ENCODE results near the gene ABHD17A. TPM values are rescaled to one million over a fixed set of nuclear protein-coding genes. Genes with fewer than 3 reads are reported as not detected.
A peak's percentile ranks its signal among the peaks of the same experiment; 100 is the strongest.

Gene ABHD17A
- total and polyA plus RNA-seq, 9 of the 15 experiments (the other 6 are each of a cell fraction or from before 2014, with no cell fraction given), result 0.04 to 135 (median 21.8) TPM; not detected in 1

GRCh38 chr19:1905110-1905862, 20.0 kb upstream of the ABHD17A start, which contains the start of the genes ADAT3 and SCAMP4 (continued):
- peak; percentile 60 for TF ChIP-seq E2F8 (IDR thresholded peaks at IDR 0.05; ENCODE audit: low read depth, partially characterized antibody)
- TF ChIP-seq RREB1 (CRISPR knock-in tag; IDR thresholded peaks at IDR 0.05), result no peak
- TF ChIP-seq HBP1 (CRISPR knock-in tag; IDR thresholded peaks at IDR 0.05), result no peak
- peak; percentile 14 for TF ChIP-seq HNRNPLL (IDR thresholded peaks at IDR 0.05; ENCODE audit: low read depth, low read length, poor library complexity, severe bottlenecking)
- peak; percentile 20 for TF ChIP-seq SAP30 (IDR thresholded peaks at IDR 0.05; ENCODE audit: borderline replicate concordance, insufficient read depth, low read depth, low read length, poor library complexity, severe bottlenecking)
- no peak for TF ChIP-seq ZNF609 (CRISPR knock-in tag; IDR thresholded peaks at IDR 0.05; ENCODE audit: borderline replicate concordance)
- no peak; a peak in 1 of 6 replicates for TF ChIP-seq CTCF (IDR thresholded peaks at IDR 0.05 in 2 of 3, conservative IDR thresholded peaks at IDR 0.05 in 1 of 3; ENCODE audit: insufficient read depth in 2 of 3, low read depth in 1 of 3, low read length in 3 of 3)

Data from K562 (cell line).